Right lobe of liver (tissue), 4 donors: Measurements from ENCODE around the gene OPN1MW.
"Not testable (repeated sequence)": the region's sequence is repeated elsewhere in the genome, so short reads cannot be mapped to it uniquely, and the experiment has no call there.

Experiments
- CTCF ChIP-seq, 4 donors: fragments of 200-600 bp in 3 of 4; fragments of 450-650 bp in 1 of 4; IDR thresholded peaks; one replicate each; pipeline versions ENCODE4 v1.5.1 to v1.8.0; 2016 to 2022; ENCODE audit warnings: antibody characterized with exemption in 4 of 4, mild to moderate bottlenecking in 2 of 4
- POLR2A ChIP-seq: fragments of 450-650 bp; IDR thresholded peaks from one replicate; pipeline ENCODE4 v1.6.1; 2017; ENCODE audit warnings: antibody characterized with exemption, mild to moderate bottlenecking
- donor health status: DM: no; HTN: no; CAD: no.
- donor health status: DM: no; HTN: no; CAD: no.
- donor health status: DM: no; HTN: yes; CAD: no.

GRCh38 chrX:154164902-154165301 is 17.5 kb upstream of the OPN1MW start:
- TF ChIP-seq POLR2A; CTCF (IDR thresholded peaks at IDR 0.05): not testable (repeated sequence)
